Fibroblast of lung (primary cell): ENCODE measurements around the gene CLCNKB. TPM values are rescaled to one million over a fixed set of nuclear protein-coding genes. Genes with fewer than 3 reads are reported as not detected.
"Not testable (repeated sequence)": the region's sequence is repeated elsewhere in the genome, so short reads cannot be mapped to it uniquely, and the experiment has no call there.

Experiments used
- DNase-seq, 2 donors: peaks; one replicate each; pipeline versions ENCODE4 v3.0.0 to v3.0.0-alpha.2; 2010; ENCODE audit warnings: low read depth in 2 of 2
- H2AFZ ChIP-seq: 2 replicates; pipeline ENCODE4 v1.5.1; 2012; ENCODE audit warnings: low read length, control low read depth, inconsistent platforms
- H3K27ac ChIP-seq: 2 replicates; pipeline ENCODE4 v1.5.1; 2011; ENCODE audit warnings: low read length, control low read depth; ENCODE audit not compliant: insufficient read depth
- H3K27me3 ChIP-seq: 2 replicates; pipeline ENCODE4 v1.5.1; 2011; ENCODE audit warnings: mild to moderate bottlenecking, low read length; ENCODE audit not compliant: control insufficient read depth, insufficient read depth
- H3K36me3 ChIP-seq: 2 replicates; pipeline ENCODE4 v1.5.1; 2011; ENCODE audit warnings: low read length; ENCODE audit not compliant: control insufficient read depth, insufficient read depth
- H3K4me1 ChIP-seq: 2 replicates; pipeline ENCODE4 v1.5.1; 2011; ENCODE audit warnings: low read length; ENCODE audit not compliant: control insufficient read depth, insufficient read depth; ENCODE audit errors: extremely low read depth
- H3K4me2 ChIP-seq: 2 replicates; pipeline ENCODE4 v1.5.1; 2011; ENCODE audit warnings: low read length, control low read depth; ENCODE audit not compliant: insufficient read depth; ENCODE audit errors: extremely low read depth
- H3K4me3 ChIP-seq, 4 experiments: fragments of 200-600 bp in 1 of 4; sonication (generic) in 1 of 4; replicated peaks in 1 of 4; 2 replicates each; pipeline ENCODE4 v1.5.1; 2011 to 2016; ENCODE audit warnings: low read length in 4 of 4, low read depth in 3 of 4, mild to moderate bottlenecking in 3 of 4, control low read depth in 2 of 4, inconsistent platforms in 1 of 4, mixed read lengths in 1 of 4; ENCODE audit not compliant: insufficient read depth in 1 of 4; ENCODE audit errors: control extremely low read depth in 1 of 4
- H3K79me2 ChIP-seq: 2 replicates; pipeline ENCODE4 v1.5.1; 2012; ENCODE audit warnings: mild to moderate bottlenecking, low read length, inconsistent platforms; ENCODE audit not compliant: control insufficient read depth, insufficient read depth
- H3K9ac ChIP-seq: 2 replicates; pipeline ENCODE4 v1.5.1; 2011; ENCODE audit warnings: mild to moderate bottlenecking, low read length, control low read depth; ENCODE audit not compliant: insufficient read depth
- H3K9me3 ChIP-seq: 2 replicates; pipeline ENCODE4 v1.5.1; 2012; ENCODE audit warnings: low read depth, low read length; ENCODE audit not compliant: control insufficient read depth, insufficient read depth
- H4K20me1 ChIP-seq: 2 replicates; pipeline ENCODE4 v1.5.1; 2011; ENCODE audit warnings: low read length; ENCODE audit not compliant: control insufficient read depth, insufficient read depth; ENCODE audit errors: extremely low read depth
- CTCF ChIP-seq, 2 donors: IDR thresholded peaks in 1 of 2; conservative IDR thresholded peaks in 1 of 2; 1 replicate in 1 of 2; 2 replicates in 1 of 2; pipeline ENCODE4 v1.5.1; 2011 to 2012; ENCODE audit warnings: low read length in 2 of 2, control low read depth in 1 of 2, inconsistent platforms in 1 of 2, low read depth in 1 of 2, mild to moderate bottlenecking in 1 of 2
- EZH2 ChIP-seq: IDR thresholded peaks from 2 replicates; pipeline ENCODE4 v1.5.1; 2012; ENCODE audit warnings: low read length, control low read depth, mild to moderate bottlenecking; ENCODE audit errors: missing control alignments
- polyA plus RNA-seq, 2 donors: library from polyadenylated mRNA; depleted of rRNA in 1 of 2; stranded (reverse) in 1 of 2; unstranded in 1 of 2; fragments of >200 nt; gene quantifications; 2 replicates each; pipeline ENCODE4 v1.2.1, GENCODE V29; 2011 to 2012; ENCODE audit warnings: missing spikeins in 1 of 2
- total RNA-seq: library from RNA; depleted of rRNA; stranded (reverse); fragments of >200 nt; gene quantifications from 2 replicates; pipeline ENCODE4 v1.2.1, GENCODE V29; 2014

CLCNKB gene
- total and polyA plus RNA-seq, 2 donors (not counting 1 experiment from before 2014, with no cell fraction given), result 0.09 to 0.33 TPM

DNA sequence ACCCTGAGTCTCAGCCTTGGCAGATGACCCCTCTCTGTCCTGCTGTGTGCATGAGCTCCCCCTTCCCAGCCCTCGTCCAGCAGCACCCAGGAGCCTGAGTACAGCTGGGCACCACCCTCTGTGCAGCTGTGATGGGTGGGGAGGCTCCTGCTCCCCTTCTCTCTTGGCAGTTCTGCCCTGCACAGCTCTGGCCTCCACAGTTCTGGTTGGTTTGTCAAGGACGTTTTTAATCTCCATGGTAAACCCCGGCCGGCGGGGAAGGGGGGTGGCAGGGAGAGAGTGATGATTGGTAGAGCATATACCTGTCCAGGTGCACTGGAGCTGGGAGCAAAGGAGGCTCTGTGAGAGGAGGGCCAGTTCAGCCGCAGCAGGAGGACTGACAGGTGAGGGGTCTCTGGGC lies 21.9 kb upstream of the CLCNKB start, which contains the start of gene CLCNKA:
Gene CLCNKA (plus strand): TSS at position 356 of the 400 bp plus-strand sequence. CDS start 584 bp downstream, outside the sequence.
- no peaks in the 10 kb centered on the region for H4K20me1 ChIP-seq
- no peak within 1 kb of the TSS for H3K4me3 ChIP-seq
- no peak within 1 kb of the TSS for H2AFZ ChIP-seq
- no peak for DNase-seq
- H3K9ac ChIP-seq, result no peak within 1 kb of the TSS
- no peaks in the 10 kb centered on the region for H3K27me3 ChIP-seq
- no peak within 1 kb of the TSS for H3K4me2 ChIP-seq
- TF ChIP-seq CTCF (conservative IDR thresholded peaks at IDR 0.05 in 1 of 2, IDR thresholded peaks at IDR 0.05 in 1 of 2; ENCODE audit: low read depth in 1 of 2, low read length in 2 of 2) (no peak), EZH2 (no peak)
- no peaks in the 10 kb centered on the region for H3K9me3 ChIP-seq
- no peaks in the 10 kb centered on the region for H3K36me3 ChIP-seq
- H3K79me2 ChIP-seq, result no peaks in the 10 kb centered on the region
- H3K27ac ChIP-seq, result no peak within 1 kb of the TSS
- H3K4me1 ChIP-seq, result peaks cover 28% of the 10 kb centered on the region

DNA sequence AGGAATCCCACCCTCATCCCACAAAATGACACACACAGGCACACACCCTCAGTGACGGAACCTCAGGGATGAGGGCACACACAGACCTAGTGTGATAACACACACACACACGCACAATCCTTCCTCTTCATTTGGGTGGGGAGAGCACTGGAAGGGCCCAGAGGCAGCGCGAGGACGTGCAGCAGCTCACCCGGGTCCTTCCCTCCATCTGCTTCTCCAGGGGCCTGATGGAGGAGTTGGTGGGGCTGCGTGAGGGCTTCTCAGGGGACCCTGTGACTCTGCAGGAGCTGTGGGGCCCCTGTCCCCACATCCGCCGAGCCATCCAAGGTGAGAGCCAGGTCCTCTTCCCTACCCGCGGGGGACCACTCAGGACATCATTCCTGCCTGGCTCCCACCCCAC lies 21.2 kb upstream of the CLCNKB start:
- no peaks in the 10 kb centered on the region for H3K27me3 ChIP-seq
- no peaks in the 10 kb centered on the region for H3K9me3 ChIP-seq
- no peak overlapping the region for H3K4me3 ChIP-seq
- H3K4me2 ChIP-seq, result no peak overlapping the region
- no peaks in the 10 kb centered on the region for H4K20me1 ChIP-seq
- no peak for TF ChIP-seq CTCF (conservative IDR thresholded peaks at IDR 0.05 in 1 of 2, IDR thresholded peaks at IDR 0.05 in 1 of 2; ENCODE audit: low read depth in 1 of 2, low read length in 2 of 2)
- no peak for TF ChIP-seq EZH2
- no peak overlapping the region for H3K9ac ChIP-seq
- no peaks in the 10 kb centered on the region for H3K36me3 ChIP-seq
- no peak overlapping the region for H2AFZ ChIP-seq
- H3K4me1 ChIP-seq, result peaks cover 28% of the 10 kb centered on the region
- no peak for DNase-seq
- H3K27ac ChIP-seq, result no peak overlapping the region
- no peaks in the 10 kb centered on the region for H3K79me2 ChIP-seq

- no peak overlapping the region for H3K27ac ChIP-seq
- H2AFZ ChIP-seq, result no peak overlapping the region
- no peaks in the 10 kb centered on the region for H3K27me3 ChIP-seq
- peaks cover 22% of the 10 kb centered on the region for H3K4me1 ChIP-seq
- no peak overlapping the region for H3K4me3 ChIP-seq
- no peak overlapping the region for H3K9ac ChIP-seq
- no peak overlapping the region for H3K4me2 ChIP-seq
- H3K79me2 ChIP-seq, result no peaks in the 10 kb centered on the region
- no peaks in the 10 kb centered on the region for H3K9me3 ChIP-seq
- H4K20me1 ChIP-seq, result no peaks in the 10 kb centered on the region
- no peak for DNase-seq
- no peak for TF ChIP-seq CTCF (conservative IDR thresholded peaks at IDR 0.05 in 1 of 2, IDR thresholded peaks at IDR 0.05 in 1 of 2; ENCODE audit: low read depth in 1 of 2, low read length in 2 of 2)
- no peak for TF ChIP-seq EZH2
- no peaks in the 10 kb centered on the region for H3K36me3 ChIP-seq
Measured at GRCh38 chr1:16023050-16023653, 20.4 kb upstream of the CLCNKB start.

DNA sequence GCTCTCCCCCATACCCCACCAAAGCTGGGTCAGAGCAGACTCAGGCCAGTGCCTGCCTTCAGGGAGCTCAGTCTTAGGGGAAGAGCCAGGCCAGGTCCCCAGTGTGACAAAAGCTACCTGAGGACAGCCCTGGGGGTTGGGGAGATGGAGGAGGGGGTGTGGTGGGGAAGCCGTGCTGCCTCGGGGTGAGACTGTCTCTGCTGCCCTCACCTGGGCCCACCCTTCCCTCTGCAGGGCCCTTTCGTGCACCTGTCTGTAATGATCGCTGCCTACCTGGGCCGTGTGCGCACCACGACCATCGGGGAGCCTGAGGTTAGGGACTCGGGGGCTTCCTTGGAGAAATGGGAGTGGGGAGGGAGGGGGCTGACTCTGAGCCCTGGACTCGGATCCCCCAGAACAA lies 17.3 kb upstream of the CLCNKB start:
- not testable (repeated sequence) for DNase-seq, H4K20me1 ChIP-seq, H3K79me2 ChIP-seq, H3K4me1 ChIP-seq, H3K4me3 ChIP-seq, H3K36me3 ChIP-seq, H3K27me3 ChIP-seq, H3K27ac ChIP-seq, H3K4me2 ChIP-seq, H3K9me3 ChIP-seq, H3K9ac ChIP-seq, H2AFZ ChIP-seq
